Kidney (tissue), 14 donors: ENCODE data around the gene CLEC18A. TPM values are rescaled to one million over a fixed set of nuclear protein-coding genes. Genes with fewer than 3 reads are reported as not detected.

Source experiments
- DNase-seq, 5 donors: peaks; one replicate each; pipeline ENCODE4 v3.0.0-alpha.2; 2013 to 2020
- FAIRE-seq: peaks from 2 replicates; lab custom pipeline; 2012; peaks lifted over from hg19 to GRCh38; lab: Jason Lieb, UNC
- H3K27ac ChIP-seq, 2 donors: one replicate each; pipeline ENCODE4 v1.7.0; 2013; ENCODE audit warnings: low read depth in 2 of 2, low read length in 2 of 2, inconsistent platforms in 1 of 2
- H3K27me3 ChIP-seq: one replicate; pipeline ENCODE4 v1.7.1; 2013; ENCODE audit warnings: low read length, inconsistent platforms; ENCODE audit not compliant: control insufficient read depth, insufficient read depth
- H3K36me3 ChIP-seq, 3 donors: one replicate each; pipeline versions ENCODE4 v1.7.0 to v1.7.1; 2013; ENCODE audit warnings: low read length in 3 of 3, control low read depth in 1 of 3, inconsistent platforms in 1 of 3; ENCODE audit not compliant: insufficient read depth in 3 of 3, control insufficient read depth in 2 of 3
- H3K4me1 ChIP-seq, 3 donors: one replicate each; pipeline versions ENCODE4 v1.7.0 to v1.7.1; 2013; ENCODE audit warnings: low read length in 3 of 3, inconsistent platforms in 1 of 3, low read depth in 1 of 3; ENCODE audit not compliant: control insufficient read depth in 2 of 3, insufficient read depth in 2 of 3
- H3K4me3 ChIP-seq, 3 donors: one replicate each; pipeline versions ENCODE4 v1.7.0 to v1.8.1; 2013; ENCODE audit warnings: low read length in 3 of 3, control low read depth in 1 of 3, inconsistent platforms in 1 of 3
- H3K9ac ChIP-seq, 3 donors: one replicate each; pipeline versions ENCODE4 v1.7.0 to v1.7.1; 2013; ENCODE audit warnings: low read length in 3 of 3, control low read depth in 1 of 3, inconsistent platforms in 1 of 3
- H3K9me3 ChIP-seq, 3 donors: one replicate each; pipeline versions ENCODE4 v1.7.0 to v1.7.1; 2013; ENCODE audit warnings: low read length in 3 of 3, control low read depth in 1 of 3, inconsistent platforms in 1 of 3; ENCODE audit not compliant: control insufficient read depth in 2 of 3, insufficient read depth in 1 of 3
- intact Hi-C: fragments of 100-400 bp; cut with DNase I; formaldehyde crosslinking; loops from one replicate; pipeline ENCODE4 v1.11.1; 2022
- polyA plus RNA-seq: library from polyadenylated mRNA; stranded (reverse); fragments of 350-450 nt; fragmentation: Illumina TruSeq; extraction: RNeasy Lipid Tissue Mini Kit (QIAGEN cat#74804); gene quantifications from one replicate; pipeline ENCODE4 v1.2.3, GENCODE V29; 2014; ENCODE audit warnings: low read depth, low replicate concordance; ENCODE audit not compliant: insufficient read depth
- total RNA-seq: library from RNA; stranded (reverse); fragmentation: NEBNext Ultra II Directional; extraction: Animal tissue kit (Norgen Biotek cat#: 25700); gene quantifications from one replicate; pipeline ENCODE4 v1.2.1, GENCODE V29; 2021
- TF ChIP-seq, protein P1 (sequence below): IDR thresholded peaks from 3 replicates; pipeline ENCODE4 v1.5.1; 2012; ENCODE audit warnings: mild to moderate bottlenecking, moderate library complexity, borderline replicate concordance; ENCODE audit not compliant: insufficient read depth; ENCODE audit errors: extremely low read depth
- donor health status: control.
- donor health status: control.
- donor health status: control.
- donor health status: control.
- donor health status: control.
- donor health status: DM: yes; HTN: yes; CAD: no.
- donor health status: Normal renal cell carcinoma (clear cell type).

Gene CLEC18A
- total and polyA plus RNA-seq, 2 donors from 2014 or later: 0.85 to 87.7 TPM

GRCh38 chr16:69936252-69936651 lies 14.9 kb upstream of the CLEC18A start:
- H3K9ac ChIP-seq: no peak overlapping the region
- H3K4me3 ChIP-seq: no peak overlapping the region
- TF ChIP-seq, protein P1, sequence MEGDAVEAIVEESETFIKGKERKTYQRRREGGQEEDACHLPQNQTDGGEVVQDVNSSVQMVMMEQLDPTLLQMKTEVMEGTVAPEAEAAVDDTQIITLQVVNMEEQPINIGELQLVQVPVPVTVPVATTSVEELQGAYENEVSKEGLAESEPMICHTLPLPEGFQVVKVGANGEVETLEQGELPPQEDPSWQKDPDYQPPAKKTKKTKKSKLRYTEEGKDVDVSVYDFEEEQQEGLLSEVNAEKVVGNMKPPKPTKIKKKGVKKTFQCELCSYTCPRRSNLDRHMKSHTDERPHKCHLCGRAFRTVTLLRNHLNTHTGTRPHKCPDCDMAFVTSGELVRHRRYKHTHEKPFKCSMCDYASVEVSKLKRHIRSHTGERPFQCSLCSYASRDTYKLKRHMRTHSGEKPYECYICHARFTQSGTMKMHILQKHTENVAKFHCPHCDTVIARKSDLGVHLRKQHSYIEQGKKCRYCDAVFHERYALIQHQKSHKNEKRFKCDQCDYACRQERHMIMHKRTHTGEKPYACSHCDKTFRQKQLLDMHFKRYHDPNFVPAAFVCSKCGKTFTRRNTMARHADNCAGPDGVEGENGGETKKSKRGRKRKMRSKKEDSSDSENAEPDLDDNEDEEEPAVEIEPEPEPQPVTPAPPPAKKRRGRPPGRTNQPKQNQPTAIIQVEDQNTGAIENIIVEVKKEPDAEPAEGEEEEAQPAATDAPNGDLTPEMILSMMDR: no peak
- intact Hi-C loops: loop anchor here (10.0 kb wide), 1 partner anchor 141 kb away; no protein-coding TSS in a partner anchor
- H3K4me1 ChIP-seq: no peaks in the 10 kb centered on the region
- FAIRE-seq (no peak), DNase-seq (peak in 1 of 5 donors; percentile 49)
- peaks cover 0 to 80% (median 54%) of the 10 kb centered on the region in 3 donors for H3K36me3 ChIP-seq
- H3K27ac ChIP-seq: no peak overlapping the region
- no peaks in the 10 kb centered on the region for H3K27me3 ChIP-seq
- H3K9me3 ChIP-seq: no peaks in the 10 kb centered on the region

GRCh38 chr16:69936751-69937211 lies 14.4 kb upstream of the CLEC18A start:
- Histone ChIP-seq H3K27me3 (no peaks in the 10 kb centered on the region), H3K4me1 (no peaks in the 10 kb centered on the region), H3K36me3 (peaks cover 0 to 76% (median 50%) of the 10 kb centered on the region in 3 donors), H3K4me3 (no peak overlapping the region), H3K9me3 (no peaks in the 10 kb centered on the region), H3K27ac (no peak overlapping the region), H3K9ac (no peak overlapping the region)
- FAIRE-seq (no peak), DNase-seq (peak in 1 of 5 donors; percentile 59)
- intact Hi-C loops: loop anchor here (10.0 kb wide), 1 partner anchor 142 kb away; no protein-coding TSS in a partner anchor
- TF ChIP-seq, protein P1: no peak

GRCh38 chr16:69937465-69937951 lies 13.6 kb upstream of the CLEC18A start:
- no peak overlapping the region for H3K27ac ChIP-seq
- no peak overlapping the region for H3K9ac ChIP-seq
- H3K4me3 ChIP-seq: no peak overlapping the region
- H3K4me1 ChIP-seq: no peaks in the 10 kb centered on the region
- intact Hi-C loops: loop anchor here (10.0 kb wide), 1 partner anchor 143 kb away; no protein-coding TSS in a partner anchor
- H3K27me3 ChIP-seq: no peaks in the 10 kb centered on the region
- no peaks in the 10 kb centered on the region for H3K9me3 ChIP-seq
- DNase-seq (peak in 2 of 5 donors; percentile 28 to 41), FAIRE-seq (no peak)
- H3K36me3 ChIP-seq: peaks cover 0 to 73% (median 46%) of the 10 kb centered on the region in 3 donors
- TF ChIP-seq, protein P1: no peak
